Activated T-cell treated with anti-CD3 and anti-CD28 coated beads for 24 hours (primary cell): ENCODE results near the gene HAS3.
"Not testable (repeated sequence)": the region's sequence is repeated elsewhere in the genome, so short reads cannot be mapped to it uniquely, and the experiment has no call there.

ENCODE experiments used
- DNase-seq: peaks from one replicate; pipeline ENCODE4 v3.0.0-alpha.2; 2020; ENCODE audit warnings: low read depth

HAS3 gene, protein sequence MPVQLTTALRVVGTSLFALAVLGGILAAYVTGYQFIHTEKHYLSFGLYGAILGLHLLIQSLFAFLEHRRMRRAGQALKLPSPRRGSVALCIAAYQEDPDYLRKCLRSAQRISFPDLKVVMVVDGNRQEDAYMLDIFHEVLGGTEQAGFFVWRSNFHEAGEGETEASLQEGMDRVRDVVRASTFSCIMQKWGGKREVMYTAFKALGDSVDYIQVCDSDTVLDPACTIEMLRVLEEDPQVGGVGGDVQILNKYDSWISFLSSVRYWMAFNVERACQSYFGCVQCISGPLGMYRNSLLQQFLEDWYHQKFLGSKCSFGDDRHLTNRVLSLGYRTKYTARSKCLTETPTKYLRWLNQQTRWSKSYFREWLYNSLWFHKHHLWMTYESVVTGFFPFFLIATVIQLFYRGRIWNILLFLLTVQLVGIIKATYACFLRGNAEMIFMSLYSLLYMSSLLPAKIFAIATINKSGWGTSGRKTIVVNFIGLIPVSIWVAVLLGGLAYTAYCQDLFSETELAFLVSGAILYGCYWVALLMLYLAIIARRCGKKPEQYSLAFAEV

GRCh38 chr16:69105501-69106361, at the start of gene HAS3:
HAS3 (plus strand) TSS chr16:69105653; CDS start chr16:69109396, 3,743 bp downstream.
- DNase-seq: no peak

GRCh38 chr16:69055980-69056379, 49.5 kb upstream of the HAS3 start:
- DNase-seq: no peak

GRCh38 chr16:69056421-69056820, 49.0 kb upstream of the HAS3 start:
- DNase-seq: no peak

GRCh38 chr16:69057400-69058378, 47.8 kb upstream of the HAS3 start:
- DNase-seq: no peak

GRCh38 chr16:69063491-69063890, 42.0 kb upstream of the HAS3 start:
- not testable (repeated sequence) for DNase-seq

GRCh38 chr16:69064124-69064763, 41.2 kb upstream of the HAS3 start:
- DNase-seq: no peak

- DNase-seq: no peak
Measured at GRCh38 chr16:69064764-69065313, 40.6 kb upstream of the HAS3 start.

- DNase-seq: no peak
Measured at GRCh38 chr16:69069504-69069903, 35.9 kb upstream of the HAS3 start.

GRCh38 chr16:69071036-69071435, 34.4 kb upstream of the HAS3 start:
- DNase-seq: no peak

DNA sequence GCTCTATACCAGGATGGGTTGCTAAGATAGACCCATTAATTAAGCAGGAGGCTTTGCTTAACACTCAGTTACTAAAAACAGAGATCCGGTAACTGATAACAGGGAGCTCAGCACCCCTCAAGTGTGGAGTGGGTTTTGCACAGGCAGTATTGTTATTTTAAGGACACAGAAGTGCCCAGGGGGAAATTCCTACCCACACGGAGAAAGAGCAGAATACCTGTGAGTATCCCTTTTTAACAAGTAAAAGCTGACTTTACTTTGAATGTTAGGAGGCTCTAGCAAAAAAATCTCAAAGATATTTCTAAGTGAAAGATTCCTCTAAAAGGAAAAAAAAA, 32.8 kb upstream of the HAS3 start:
- DNase-seq: no peak

GRCh38 chr16:69073181-69073702, 32.2 kb upstream of the HAS3 start:
- no peak for DNase-seq

GRCh38 chr16:69077251-69077650, 28.2 kb upstream of the HAS3 start:
- no peak for DNase-seq

DNA sequence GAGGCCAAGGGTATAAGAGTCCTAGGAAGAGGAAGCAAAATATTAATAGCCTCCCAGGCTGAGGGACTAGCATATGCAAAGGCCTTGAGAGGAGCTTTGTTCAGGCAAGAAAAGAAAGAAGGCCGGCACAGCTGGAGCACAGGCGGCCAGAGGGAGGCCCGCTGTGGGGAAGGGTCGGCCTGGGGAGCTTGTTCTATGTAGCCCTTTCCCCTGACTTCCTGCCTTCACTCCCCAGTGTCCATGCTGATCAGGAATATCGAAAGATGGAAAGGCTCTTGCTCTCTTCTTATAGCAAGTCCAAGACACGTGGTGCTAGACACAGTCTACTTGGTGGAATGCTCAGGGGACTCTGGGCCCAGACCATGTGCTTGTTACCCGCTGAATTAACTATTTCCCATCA, 27.4 kb upstream of the HAS3 start:
- DNase-seq: no peak

DNA sequence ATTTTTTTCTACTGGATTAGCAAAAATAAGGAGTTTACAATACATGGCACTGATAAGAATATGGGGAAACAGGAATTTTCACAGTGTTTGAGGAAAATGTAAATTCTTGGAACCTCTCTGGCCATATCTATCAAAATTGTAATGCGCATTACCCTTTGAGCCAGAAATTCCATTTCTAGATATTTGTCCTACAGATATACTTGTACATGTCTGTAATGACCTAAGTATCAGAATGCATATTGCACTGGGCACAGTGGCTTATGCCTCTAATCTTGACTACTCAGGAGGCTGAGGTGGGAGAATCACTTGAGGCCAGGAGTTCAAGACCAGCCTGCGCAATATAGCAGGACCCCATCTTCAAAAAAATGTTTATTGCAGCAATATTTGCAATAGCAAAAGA, 25.8 kb upstream of the HAS3 start:
- no peak for DNase-seq

DNA sequence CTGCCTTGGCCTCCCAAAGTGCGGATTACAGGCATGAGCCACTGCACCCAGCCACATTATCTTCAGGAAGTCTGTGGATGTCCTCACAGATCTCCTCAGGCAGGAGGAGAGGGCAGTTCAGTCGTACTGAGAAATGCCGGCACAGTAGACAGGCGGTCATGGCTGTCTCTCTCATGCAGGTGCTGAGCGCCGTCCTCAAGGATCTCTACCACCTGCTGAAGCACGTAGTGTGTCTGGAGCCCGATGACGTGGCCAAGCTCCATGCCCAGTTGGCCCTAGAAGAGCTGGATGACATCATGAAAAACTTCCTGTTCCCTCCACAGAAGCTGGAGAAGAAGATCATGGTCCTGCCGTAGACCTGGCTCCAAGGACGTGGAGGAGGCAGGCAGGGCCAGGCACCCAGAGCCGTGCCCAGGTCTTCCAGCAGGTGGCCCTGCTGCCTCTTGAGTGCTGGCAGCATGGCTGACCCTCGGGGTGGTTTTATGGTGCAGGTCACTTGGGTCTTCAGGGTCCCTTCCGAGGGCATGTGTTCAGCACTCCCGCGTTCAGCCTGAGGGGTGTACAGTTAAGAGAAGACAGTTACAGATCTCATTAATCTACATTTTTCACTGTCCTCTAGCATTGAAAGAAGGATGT, 22.0 kb upstream of the HAS3 start:
- no peak for DNase-seq

GRCh38 chr16:69084289-69084688, 21.2 kb upstream of the HAS3 start:
- DNase-seq: no peak

DNA sequence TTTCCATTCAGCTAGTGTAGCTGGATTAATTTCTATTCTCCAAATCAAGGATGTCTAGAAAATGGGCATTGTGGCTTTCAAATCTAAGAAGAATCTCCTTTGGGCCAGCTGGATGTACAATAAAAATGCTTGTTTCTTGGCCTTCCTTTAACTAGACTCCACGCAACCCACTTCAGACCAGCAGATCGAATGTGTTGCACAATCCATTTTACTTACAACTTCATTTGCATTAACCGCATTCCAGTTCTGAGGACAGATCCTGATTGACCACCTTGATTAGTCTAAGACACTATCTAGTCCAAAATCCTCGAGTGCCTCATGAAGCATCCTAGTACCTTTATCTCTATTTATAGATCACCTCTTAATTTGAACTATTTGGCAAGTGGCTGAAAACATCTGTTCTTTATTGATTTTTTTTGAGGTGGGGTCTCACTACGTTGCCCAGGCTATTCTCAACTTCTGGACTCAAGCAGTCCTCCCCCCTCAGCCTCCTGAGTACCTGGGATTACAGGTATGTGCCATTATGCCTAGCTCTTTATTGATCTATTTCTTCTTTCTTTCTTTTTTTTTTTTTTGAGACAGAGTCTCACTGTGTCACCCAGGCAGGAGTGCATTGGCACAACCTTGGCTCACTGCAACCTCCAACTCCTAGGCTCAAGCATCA, 20.3 kb upstream of the HAS3 start:
- no peak for DNase-seq

DNA sequence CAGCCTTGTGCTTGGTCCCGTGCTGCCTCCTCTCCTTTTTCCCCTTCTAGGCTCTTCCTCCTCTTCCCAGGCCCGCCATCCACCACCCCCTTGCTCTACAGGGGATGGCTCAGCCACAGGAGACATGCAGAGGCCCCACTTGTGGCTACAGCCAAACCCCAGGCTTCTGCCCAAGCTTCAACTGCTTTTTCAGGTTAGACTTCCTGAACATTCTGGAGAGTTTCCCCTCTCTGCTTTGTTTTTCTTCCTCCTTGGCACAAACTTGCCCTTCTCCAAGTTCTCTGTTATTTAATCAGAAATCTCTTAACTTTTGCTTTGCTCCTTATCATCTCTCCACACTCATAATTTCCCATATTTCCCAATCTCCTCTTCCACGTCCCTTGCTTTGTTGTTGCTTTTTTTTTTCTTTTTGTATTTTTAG, 18.3 kb upstream of the HAS3 start:
- no peak for DNase-seq

- no peak for DNase-seq
Measured at GRCh38 chr16:69088684-69089083, 16.8 kb upstream of the HAS3 start.
